NOMO-1 (cell line): Measurements from ENCODE around the gene LAMC1.

Experiments
- DNase-seq, 2 experiments: peaks; one replicate each; lab custom pipeline; 2025; ENCODE audit not compliant: unreplicated experiment in 2 of 2; lab: John Stamatoyannopoulos, UW

Gene LAMC1

DNA sequence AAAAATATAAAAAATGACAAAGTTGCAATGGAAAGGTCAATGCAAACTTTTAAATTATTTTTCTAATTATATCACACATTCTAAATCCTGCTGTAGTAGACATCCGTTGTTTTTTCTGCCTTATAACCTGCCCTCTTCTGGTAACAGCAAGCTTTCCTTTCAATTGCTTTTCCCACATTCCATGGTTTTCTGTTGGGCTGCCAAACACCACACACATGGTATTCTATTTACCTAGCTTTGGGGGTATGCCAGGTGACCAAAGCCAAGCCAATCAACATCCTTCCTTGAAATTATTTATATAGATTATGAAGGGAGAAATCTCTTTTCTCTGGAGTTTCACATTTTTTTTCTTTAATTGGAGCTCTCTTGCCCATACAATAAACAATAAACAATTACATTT lies 3.4 kb upstream of the LAMC1 start:
- no peak for DNase-seq

DNA sequence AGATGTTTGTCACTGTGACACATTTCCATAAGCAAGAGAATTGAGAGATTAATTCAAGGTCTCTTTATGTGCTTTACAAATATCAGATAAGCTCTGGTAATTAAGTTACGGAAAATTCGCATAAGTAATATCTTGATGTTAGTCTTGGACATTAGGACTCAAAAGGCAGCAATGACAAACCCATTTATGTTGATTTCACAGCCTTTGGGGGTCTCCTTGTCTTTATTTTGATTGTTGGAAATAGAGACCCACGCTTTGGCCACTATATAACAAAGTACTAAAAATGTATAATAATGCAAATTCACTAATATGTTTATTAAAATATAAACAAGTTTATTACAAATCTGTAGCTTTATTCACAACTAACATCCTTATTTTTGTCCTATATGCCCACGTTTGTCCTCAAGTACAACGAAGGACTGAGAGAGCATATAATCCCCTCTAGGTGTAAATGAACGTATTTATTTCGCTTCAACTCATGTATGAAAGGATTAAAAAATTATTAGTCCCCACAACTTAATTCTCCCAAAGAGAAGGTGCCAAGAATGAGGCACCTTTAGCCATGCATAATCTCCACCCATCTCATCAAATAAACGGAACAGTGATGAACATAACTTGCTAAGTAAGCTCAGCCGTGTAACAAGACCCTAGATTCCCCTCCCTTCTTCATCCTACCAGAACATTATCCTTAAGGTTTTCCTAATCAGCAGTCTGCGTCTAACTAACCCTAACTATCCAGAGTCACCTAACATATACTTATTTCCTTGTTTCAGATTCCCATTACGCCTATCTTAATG lies 1.6 kb upstream of the LAMC1 start:
- no peak for DNase-seq

DNA sequence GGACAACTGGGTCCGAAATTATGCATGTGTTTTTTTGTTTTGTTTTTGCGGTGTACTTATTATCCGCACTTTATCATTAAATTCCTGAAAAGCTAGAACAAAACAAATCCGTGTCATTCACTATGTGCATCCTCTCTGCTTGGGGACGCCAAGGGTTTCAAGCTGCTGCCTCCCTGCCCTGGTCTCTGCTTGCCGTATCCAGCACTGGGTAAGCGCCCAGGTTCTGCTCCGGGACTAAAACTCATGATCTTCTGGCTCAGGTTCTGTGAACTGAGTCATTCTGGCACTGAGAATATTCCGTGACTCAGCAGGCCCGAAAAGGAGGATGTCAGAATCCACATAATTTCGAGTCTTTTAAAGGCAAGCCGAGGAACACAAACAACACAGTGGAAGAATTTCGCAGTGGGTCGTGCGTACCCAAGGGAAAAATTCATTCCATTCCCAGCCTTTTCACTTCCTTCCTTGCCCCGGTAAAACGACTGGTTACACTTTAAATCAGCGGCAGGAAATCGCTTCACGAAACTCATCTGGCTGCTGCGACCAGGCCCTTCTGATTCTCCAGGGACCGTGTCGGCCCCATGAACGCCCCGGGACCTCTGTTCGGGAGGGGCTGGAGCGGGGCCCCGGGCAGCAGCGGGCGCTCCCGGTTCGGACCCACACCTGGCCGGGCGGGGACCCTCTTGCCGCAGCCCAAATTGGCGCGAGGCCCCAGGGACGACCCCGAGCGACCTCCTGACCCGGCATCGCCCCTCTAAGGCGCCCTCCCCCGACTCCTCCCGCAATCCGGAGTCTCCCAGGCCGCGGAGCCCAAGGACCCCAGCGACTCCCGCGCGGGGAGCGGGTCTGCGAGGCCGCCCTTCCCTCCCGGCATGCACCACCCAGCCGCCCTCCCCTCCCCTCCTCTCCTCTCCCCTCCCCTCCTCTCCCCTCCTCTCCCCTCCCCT lies 746 bp upstream of the LAMC1 start:
- DNase-seq, result peak; percentile 46 to 47

DNA sequence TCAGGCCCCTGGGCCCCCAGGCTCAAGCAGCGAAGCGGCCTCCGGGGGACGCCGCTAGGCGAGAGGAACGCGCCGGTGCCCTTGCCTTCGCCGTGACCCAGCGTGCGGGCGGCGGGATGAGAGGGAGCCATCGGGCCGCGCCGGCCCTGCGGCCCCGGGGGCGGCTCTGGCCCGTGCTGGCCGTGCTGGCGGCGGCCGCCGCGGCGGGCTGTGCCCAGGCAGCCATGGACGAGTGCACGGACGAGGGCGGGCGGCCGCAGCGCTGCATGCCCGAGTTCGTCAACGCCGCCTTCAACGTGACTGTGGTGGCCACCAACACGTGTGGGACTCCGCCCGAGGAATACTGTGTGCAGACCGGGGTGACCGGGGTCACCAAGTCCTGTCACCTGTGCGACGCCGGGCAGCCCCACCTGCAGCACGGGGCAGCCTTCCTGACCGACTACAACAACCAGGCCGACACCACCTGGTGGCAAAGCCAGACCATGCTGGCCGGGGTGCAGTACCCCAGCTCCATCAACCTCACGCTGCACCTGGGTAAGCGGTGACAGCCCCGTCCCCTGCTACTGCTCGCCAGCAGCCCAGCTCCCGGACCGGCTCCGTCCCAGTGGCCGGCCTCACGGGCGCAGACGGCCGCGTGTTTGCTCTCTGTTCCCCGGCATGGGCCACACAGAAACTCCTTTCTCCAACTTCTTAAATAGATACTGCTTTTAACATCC lies 539 bp downstream of the LAMC1 start:
- DNase-seq, result peak in 1 of 2 experiments; percentile 54

DNA sequence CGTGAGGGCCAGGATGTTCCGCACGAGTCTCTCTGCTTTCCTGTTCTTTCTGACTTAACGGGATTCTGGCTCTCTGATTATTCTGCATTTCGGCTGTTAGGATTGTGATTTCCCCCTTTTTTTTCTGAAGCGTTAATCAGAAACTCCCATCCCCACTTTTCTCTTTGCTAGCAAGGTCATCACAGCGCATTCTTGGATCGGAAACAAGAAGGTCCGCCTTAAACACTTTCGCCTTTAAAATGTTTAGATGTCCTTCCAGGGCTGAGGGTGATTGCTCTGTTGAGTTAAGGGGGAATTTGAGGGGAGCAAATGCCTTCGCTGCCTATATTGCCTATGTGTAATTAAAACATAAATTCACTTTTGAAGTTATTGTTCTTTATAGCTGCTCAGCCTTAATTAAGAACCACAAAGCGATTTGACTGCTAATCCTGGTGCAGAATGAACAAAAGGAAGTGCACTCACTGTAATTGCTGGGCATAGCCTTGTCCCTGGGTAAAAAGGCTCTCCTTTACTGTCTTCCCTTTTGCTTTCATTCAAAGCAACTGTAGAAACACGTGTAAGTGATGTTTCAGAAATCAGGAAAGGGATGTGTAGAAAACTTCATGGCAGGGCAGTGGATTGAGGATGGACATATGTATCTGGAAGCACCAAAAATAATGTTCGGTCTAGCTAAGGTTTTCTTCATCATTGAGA lies 1.2 kb downstream of the LAMC1 start:
- peak in 1 of 2 experiments; percentile 25 for DNase-seq

DNA sequence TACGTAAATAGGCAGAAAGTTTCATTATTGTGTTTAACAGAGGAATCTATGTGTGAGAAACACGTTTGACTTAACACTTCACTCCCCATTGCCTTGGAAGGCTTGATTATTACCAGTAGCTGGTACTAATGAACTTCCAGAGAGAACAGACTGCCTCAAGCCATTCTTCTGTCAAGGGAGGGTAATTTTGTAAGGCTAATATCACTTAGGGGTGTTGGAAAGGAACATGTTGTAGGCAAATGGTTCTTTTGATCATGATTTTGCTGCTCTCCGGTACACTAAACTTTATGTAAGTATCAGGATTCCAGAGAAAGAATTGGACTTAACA lies 1.8 kb downstream of the LAMC1 start:
- DNase-seq, result no peak

DNA sequence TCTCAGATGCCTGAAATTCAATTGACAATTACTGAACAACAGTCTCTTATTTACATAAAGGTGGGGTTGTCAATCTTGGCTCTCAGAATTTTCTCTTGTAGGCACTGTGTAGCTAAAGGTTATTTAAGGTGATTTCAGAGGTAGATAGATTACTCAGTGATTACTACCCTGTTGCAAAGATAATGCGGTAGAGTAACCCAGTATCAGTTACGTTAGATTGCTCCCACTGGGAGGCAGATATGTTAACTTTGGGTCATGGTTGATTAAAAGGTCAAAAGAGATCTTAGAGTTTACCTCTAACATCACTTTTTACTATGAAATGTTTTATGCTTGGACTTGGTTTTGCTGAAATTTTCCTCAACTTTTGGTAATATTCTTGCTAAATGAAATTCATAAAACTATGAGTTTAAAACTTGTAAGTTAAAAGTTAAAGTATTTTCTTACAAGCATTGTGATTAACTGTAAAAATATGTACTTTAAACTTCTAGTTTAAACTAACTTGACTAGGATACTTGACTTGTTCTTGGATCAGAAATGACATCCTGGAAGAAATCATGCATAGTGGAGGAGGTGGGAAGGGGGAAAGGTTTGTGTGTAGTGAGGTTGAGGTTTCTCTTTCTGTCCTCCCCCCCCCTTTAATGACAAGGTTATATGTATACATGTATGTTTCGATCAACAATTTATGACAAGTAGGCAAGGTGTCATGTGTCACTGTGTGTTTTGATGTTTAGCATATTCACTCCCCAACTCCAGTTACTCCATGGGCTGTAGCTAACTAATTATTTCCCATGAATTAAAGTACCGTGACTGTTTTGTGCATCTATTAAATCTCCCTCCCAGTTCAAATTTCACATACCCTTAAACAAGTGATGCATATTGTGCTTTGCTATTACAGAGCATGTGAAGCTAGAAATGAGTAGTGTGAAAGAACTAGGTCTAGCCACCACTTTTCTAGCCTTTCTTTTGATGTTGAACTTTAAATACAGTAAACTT lies 2.9 kb downstream of the LAMC1 start:
- no peak for DNase-seq

DNA sequence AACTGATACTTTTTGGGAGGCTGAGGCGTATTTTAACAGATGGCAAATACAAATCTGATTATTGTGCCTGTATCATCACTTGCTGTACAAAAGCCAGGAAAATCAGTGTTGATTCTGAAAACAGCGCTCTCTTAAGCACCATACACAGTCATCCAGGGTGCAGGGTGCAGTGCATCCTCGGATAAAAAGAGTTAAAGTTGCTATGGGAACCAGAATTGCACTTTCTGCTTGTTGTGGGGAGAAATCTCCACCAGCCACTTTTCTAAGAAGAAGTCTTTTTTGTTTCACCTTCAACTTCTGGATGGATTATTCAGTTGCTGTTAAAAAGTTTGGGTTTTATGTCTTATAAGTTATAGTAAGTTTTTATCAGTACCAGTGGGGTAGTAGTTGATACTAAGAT lies 3.8 kb downstream of the LAMC1 start:
- DNase-seq, result no peak

DNA sequence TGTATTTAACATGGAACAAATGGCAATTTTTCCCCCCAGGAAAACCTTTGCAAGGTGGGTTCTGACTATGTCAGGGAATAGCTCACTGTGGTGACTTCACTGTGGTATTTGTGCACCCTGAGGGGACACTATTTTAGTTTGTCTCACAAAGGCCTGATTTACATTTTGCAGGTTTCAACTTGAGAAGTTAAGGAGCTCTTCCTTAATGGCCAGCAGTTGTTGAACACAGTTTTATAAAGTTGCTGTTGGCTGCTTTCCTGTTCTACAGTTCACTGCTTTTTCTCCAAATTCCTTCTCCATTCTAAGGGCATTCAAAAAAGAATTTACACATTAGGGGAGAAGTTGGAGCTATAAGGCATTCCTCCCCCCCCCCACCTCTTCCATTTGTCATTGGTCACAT lies 4.6 kb downstream of the LAMC1 start:
- no peak for DNase-seq

DNA sequence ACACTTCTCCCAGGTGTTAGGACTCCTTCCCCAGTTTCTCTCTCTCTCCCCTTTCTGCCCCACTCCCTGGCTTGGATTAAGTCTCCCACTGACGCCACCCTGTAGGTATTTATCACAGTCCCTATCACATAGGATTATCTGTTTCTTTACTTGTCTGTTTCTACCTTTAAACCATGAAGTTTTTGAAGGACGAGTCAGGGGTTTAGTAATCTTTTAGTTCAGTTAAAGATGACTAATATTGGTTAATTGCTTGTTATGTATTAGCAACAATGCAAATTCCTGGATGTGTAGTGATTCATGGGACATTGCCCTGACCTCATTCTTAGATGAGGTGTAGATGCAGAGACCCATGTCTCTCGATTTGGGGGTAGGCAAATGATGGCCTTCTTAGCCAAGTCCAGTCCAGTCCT lies 6.4 kb downstream of the LAMC1 start:
- DNase-seq, result peak in 1 of 2 experiments; percentile 10

DNA sequence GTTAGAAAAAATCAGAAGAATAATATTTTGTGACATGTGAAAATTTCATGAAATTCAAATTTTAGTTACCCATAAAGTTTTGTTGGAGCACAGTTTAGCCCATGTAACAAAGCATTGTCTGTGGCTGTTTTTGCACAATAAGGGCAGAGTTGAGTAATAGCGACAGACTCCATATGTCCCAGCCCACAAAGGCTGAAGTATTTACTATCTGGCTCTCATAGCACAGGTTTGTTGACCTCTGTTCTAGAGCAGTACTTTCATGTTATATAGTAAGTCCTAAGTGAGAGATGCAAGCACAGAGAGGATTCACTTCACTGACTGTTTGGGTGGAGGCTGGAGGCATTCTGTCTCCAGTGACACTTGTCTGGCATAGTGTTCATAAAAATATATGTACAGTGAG lies 6.8 kb downstream of the LAMC1 start:
- peak; percentile 19 to 64 for DNase-seq

DNA sequence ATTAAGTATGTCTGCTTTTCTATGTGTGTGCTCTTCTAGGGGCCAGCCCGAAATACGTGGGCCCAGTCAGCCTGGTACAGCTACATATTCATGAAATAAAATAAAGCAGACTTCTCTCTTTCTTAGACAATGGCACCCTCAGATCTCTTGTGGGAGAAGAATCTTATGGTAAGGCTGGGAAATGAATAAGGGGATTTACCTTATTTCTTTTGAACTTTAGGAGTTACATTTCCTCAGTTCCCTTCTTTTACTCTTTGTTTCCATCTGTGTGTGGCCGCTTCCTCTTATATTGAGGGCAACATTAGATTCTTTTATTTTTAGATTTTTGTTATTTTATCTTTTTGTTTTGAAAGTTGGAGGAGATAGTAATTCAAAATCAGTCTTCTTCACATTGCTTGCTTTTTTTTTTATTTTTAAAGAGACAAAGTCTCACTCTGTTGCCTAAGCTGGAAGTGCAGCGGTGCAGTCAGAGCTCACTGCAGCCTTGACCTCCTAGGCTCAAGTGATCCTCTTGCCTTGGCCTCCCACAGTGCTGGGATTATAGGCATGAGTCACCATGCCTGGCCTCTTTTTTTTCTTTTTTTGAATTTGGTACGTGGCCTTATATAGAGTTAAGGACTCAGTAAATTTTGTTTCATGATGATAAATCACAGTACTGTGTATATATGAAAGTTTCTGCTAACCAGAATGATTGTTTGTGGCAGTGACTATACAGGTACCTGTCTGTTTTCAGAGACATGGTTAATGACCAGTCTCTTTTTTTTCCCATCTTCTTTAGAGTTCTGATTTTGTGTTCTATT lies 9.1 kb downstream of the LAMC1 start:
- DNase-seq, result no peak

DNA sequence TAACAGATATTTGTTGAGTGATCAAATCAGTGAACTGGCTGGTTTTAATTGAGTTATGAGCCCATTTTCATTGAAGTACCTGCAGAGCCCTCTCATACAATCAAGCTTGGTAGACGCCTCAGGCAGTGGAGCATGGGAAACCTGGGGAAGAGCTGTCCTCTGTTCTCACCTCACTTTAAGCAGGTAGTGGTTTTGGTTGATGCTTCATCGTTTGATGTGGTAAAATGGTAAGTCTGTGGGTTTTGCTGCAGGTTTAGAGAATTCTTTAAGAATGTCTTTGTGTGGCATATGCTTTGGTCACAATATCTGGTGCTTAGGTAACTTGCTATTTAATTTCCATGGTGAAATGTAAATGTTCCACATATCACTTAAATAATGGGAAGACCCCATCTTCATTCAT lies 10.0 kb downstream of the LAMC1 start:
- no peak for DNase-seq

DNA sequence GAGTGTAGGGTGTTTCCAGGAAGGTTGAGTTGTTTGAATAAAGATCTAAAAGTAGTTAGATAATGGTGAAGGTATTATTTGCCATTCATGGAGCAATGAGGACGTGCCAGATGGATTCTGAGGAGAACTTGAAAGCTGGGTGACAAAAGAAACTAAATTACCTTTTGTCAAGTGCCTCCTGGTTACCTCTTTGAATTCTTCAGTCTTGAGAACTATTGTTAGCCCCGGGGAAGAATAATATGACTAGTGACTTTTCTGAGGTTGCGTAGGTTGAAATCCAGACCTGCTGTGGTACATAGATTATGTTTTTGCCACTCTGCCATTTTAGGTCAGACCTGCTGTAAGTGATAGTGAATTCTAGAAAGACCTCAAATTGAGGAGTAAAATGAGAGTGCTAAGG lies 11.5 kb downstream of the LAMC1 start:
- DNase-seq, result no peak

DNA sequence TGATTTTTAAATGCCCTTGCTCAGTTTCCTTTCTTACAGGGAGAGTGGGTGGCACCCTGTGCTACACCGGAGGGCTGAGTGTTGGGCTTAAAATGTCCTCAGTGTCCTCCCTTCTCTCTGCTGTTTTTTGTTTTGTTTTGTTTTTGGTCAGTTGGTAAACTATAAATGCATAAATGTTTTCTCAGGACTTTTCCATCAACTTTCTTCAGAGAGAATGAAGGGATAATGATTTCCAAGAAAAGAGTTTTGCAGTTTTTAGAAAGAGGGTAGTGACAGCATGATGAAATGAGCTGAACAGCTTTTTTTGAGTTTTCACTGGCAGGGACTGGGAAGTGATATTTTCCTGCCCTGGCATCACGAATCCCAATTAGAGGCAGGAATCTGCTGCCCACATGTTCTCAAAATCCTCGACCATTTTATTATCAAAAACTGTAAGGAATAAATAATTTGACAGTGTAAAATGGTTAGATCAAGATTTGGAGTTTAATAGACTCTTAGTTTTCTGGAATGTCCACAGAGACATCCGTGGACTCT lies 15.2 kb downstream of the LAMC1 start:
- DNase-seq, result no peak

DNA sequence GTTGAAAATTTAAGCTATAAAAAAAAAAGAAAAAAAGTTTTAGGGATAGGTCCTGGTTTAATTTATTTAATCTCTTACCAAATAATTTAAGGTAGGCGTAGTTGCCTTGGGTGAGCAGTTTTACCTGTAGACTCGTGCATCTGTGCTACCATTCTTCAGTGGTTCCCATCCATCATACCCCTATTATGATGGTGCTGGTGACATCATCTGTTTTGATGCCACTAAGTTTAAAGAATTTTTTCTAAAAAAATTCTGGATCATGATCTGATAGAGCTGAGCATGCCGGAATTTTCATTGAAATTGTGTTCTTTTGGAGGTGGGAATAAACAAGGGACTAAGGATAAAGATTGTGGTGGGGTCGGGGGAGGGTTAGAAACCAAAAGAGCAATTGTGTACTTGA lies 15.7 kb downstream of the LAMC1 start:
- DNase-seq, result no peak

DNA sequence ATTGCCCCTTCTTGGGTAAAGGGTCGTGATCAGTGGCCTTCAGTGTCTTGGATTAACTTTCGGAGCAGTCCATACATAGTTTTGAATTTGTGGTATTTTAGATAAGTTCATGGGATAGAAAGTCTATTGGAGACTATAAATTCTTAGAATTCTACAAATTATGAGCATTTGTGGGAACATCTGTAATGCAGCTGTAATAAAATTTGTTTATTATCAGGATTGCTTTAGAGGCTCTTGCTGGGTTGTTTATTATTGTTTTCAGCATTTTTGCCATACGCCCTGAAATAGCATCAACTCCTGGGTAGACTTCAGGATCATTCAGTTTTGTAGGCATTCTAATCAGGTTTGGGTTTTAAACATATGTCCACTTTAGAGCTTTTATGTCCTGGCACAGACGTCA lies 16.1 kb downstream of the LAMC1 start:
- DNase-seq, result no peak

DNA sequence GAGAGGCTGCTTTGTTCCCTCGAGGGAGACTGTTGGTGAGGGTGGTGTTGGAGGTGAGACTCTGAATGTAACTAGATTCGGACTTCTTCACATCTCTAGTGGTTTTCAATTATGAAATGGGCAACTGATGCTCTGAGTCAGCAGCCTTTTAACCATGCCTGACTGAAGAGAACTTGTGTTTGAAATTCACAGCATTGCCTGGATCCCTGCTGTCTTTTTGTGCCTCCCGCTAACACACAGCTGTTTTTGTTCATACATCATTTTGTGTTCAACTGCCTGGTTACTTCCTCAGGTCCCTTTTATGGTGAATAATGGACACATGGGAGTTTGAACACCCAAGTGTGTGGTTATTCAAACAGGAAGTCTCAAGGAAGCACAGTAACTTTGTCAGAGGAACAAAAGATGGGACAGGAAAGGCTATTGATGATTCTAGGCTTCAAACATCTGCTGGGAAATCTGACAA lies 16.8 kb downstream of the LAMC1 start:
- peak; percentile 44 to 81 for DNase-seq
